CD4-positive, CD25-positive, alpha-beta regulatory T cell (primary cell): ENCODE results near the gene GNG12. TPM values are rescaled to one million over a fixed set of nuclear protein-coding genes. Genes with fewer than 3 reads are reported as not detected.

Source experiments
- ATAC-seq, 2 donors: fragments of 150-1000 bp; cut with Tn5 transposase; one replicate each; pipeline ENCODE4 v1.10.0; 2021; ENCODE audit warnings: low read depth in 2 of 2, moderate number of reproducible peaks in 2 of 2, moderate library complexity in 1 of 2
- DNase-seq, 3 donors: peaks; one replicate each; pipeline versions ENCODE4 v3.0.0 to v3.0.0-alpha.2; 2012 to 2022; ENCODE audit warnings: mixed read lengths in 1 of 3
- H3K27ac ChIP-seq: one replicate; pipeline ENCODE4 v1.7.0; 2013; ENCODE audit warnings: mild to moderate bottlenecking, low read length; ENCODE audit not compliant: insufficient read depth, poor library complexity, severe bottlenecking
- H3K27me3 ChIP-seq: one replicate; pipeline ENCODE4 v1.7.0; 2013; ENCODE audit warnings: low read length; ENCODE audit not compliant: control insufficient read depth, insufficient read depth
- H3K36me3 ChIP-seq: one replicate; pipeline ENCODE4 v1.7.0; 2013; ENCODE audit warnings: mild to moderate bottlenecking, low read length, moderate library complexity; ENCODE audit not compliant: control insufficient read depth, insufficient read depth
- H3K4me1 ChIP-seq: 2 replicates; pipeline ENCODE4 v1.7.0; 2013; ENCODE audit warnings: mild to moderate bottlenecking, low read length; ENCODE audit not compliant: insufficient read depth, control insufficient read depth, poor library complexity, severe bottlenecking
- H3K4me3 ChIP-seq: one replicate; pipeline ENCODE4 v1.7.0; 2013; ENCODE audit warnings: low read depth, mild to moderate bottlenecking, low read length, moderate library complexity
- H3K9me3 ChIP-seq, 2 experiments: 1 replicate in 1 of 2; 2 replicates in 1 of 2; pipeline ENCODE4 v1.7.0; 2013; ENCODE audit warnings: low read length in 2 of 2, mild to moderate bottlenecking in 1 of 2, moderate library complexity in 1 of 2; ENCODE audit not compliant: control insufficient read depth in 2 of 2
- H3K27ac Mint-ChIP-seq, 3 donors: one replicate each; pipeline ENCODE4 v1.8.0; 2020 to 2022; ENCODE audit warnings: mild to moderate bottlenecking in 3 of 3, mixed read lengths in 3 of 3, moderate library complexity in 2 of 3
- H3K27me3 Mint-ChIP-seq: one replicate; pipeline ENCODE4 v1.8.0; 2022; ENCODE audit warnings: mild to moderate bottlenecking, mixed read lengths
- H3K36me3 Mint-ChIP-seq: one replicate; pipeline ENCODE4 v1.8.0; 2020; ENCODE audit warnings: mixed read lengths
- H3K4me1 Mint-ChIP-seq, 4 donors: one replicate each; pipeline ENCODE4 v1.8.0; 2020 to 2022; ENCODE audit warnings: mixed read lengths in 4 of 4, mild to moderate bottlenecking in 1 of 4
- H3K4me3 Mint-ChIP-seq, 4 donors: one replicate each; pipeline ENCODE4 v1.8.0; 2020 to 2022; ENCODE audit warnings: mild to moderate bottlenecking in 4 of 4, mixed read lengths in 4 of 4, moderate library complexity in 3 of 4
- H3K9me3 Mint-ChIP-seq, 7 donors: one replicate each; pipeline ENCODE4 v1.8.0; 2020 to 2022; ENCODE audit warnings: mixed read lengths in 7 of 7, mild to moderate bottlenecking in 3 of 7, moderate library complexity in 2 of 7
- polyA plus RNA-seq, 4 donors: library from polyadenylated mRNA; unstranded; fragments of 300-500 nt; fragmentation: Illumina TruSeq; gene quantifications; one replicate each; pipeline ENCODE4 v1.2.3, GENCODE V29; 2021
- total RNA-seq: library from RNA; stranded (reverse); gene quantifications from one replicate; pipeline ENCODE4 v1.2.3, GENCODE V29; 2022

Gene GNG12
- total and polyA plus RNA-seq, 5 donors from 2014 or later = not detected

DNA sequence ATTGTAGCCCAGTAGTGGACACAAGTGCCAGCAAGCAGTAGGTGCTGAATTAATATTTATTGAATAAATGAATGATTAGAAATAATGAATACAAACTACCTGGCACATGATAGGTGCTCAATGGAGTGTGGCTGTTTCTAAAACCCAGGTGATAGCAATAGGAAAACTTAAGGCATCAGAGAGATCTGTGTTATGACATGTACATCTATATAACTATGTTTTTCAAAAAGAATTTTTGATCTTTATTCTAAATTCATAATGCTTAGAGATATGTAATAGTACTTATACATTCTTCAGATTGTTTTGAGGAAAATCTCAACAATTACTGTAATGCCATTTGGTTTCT is 143.3 kb downstream of the GNG12 start:
- H3K36me3 ChIP-seq = peaks cover 4% of the 10 kb centered on the region
- no peaks in the 10 kb centered on the region for H3K9me3 ChIP-seq
- H3K27ac Mint-ChIP-seq = no peak overlapping the region
- H3K4me1 ChIP-seq = peaks cover 15% of the 10 kb centered on the region
- peaks cover 14 to 20% (median 17%) of the 10 kb centered on the region in 4 donors for H3K4me1 Mint-ChIP-seq
- peaks cover 1% of the 10 kb centered on the region for H3K27me3 Mint-ChIP-seq
- DNase-seq = no peak
- no peak overlapping the region for H3K27ac ChIP-seq
- peaks cover 4% of the 10 kb centered on the region for H3K36me3 Mint-ChIP-seq
- no peaks in the 10 kb centered on the region for H3K27me3 ChIP-seq
- no peak overlapping the region for H3K4me3 Mint-ChIP-seq
- H3K9me3 Mint-ChIP-seq = no peaks in the 10 kb centered on the region
- ATAC-seq = no peak
- H3K4me3 ChIP-seq = no peak overlapping the region

DNA sequence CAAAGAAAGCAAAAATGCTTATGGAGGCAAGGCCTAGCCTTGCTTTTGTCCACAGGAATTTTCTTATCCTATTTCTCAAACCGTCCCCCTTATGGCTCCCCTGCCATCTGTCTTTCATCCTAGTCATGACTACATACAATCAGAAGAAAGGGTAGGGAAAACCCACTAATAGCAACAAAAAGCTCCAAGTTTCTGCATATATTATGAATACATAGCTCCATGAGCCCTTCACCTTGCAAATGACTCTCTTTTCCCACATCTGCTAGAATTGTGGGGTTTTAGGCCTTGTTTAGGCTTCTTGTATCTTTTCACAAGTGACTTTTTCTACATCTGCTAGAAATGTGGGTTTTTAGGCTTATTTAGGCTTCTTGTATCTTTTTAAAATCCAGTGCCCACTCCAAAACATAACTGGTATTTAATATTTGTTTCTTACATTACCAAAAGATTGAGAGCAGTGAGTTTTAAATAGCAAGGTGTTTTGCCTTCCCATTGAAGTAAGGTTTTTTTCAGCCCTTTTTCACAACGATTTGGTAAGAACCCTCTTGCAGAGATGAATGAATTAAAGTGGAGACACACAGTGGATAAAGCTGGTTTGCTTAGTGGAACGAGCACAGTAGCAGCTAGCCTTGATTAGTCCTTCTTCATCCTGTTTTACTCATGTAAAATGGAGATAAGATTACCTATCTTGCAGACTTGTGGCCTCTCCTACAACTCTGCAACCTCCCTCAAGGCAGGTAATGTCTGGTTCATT is 143.8 kb downstream of the GNG12 start:
- H3K9me3 ChIP-seq = no peaks in the 10 kb centered on the region
- Mint-ChIP-seq H3K27ac (peak overlapping the region in 2 of 3 donors; percentile 21 to 35), H3K9me3 (no peaks in the 10 kb centered on the region), H3K36me3 (peaks cover 4% of the 10 kb centered on the region), H3K27me3 (peaks cover 7% of the 10 kb centered on the region), H3K4me3 (peak overlapping the region in 1 of 4 donors; percentile 78), H3K4me1 (peaks cover 10 to 24% (median 21%) of the 10 kb centered on the region in 4 donors)
- H3K27me3 ChIP-seq = no peaks in the 10 kb centered on the region
- peaks cover 4% of the 10 kb centered on the region for H3K36me3 ChIP-seq
- no peak overlapping the region for H3K27ac ChIP-seq
- ATAC-seq = no peak
- no peak for DNase-seq
- H3K4me1 ChIP-seq = peaks cover 19% of the 10 kb centered on the region
- H3K4me3 ChIP-seq = no peak overlapping the region

DNA sequence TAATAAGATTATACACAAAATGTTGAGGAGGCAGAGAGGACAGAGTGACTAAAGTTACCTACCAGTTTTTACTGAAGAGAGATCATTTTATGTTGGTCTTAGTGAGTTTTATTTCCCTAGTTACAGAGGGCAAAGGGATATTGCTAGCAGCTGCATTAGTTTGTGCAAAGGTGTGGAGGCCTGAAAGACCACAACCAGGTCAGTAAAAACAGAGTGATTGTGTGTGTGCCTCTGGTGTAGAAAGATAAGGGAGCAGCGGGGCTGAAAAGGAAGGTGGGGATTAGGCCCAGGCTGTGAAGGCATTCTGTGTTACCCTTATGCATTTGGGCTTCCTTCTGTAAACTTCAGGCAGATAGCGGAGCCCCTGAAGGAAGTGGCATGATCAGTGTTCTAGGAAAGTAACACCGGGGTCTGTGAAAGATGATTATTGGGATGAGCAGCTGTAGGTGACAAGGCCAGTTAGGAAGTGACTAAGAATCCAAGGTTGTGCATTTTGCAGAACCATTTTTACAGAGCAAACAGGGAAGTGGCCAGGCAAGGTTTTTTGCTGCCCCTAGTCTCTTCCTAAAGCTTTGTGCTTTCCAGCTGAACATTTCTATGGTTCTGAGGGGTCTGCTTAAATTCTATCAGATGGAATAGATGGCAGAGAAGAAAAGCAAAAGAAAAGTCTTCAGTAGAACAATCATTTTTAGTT is 144.6 kb downstream of the GNG12 start:
- Histone ChIP-seq H3K27ac (no peak overlapping the region), H3K27me3 (no peaks in the 10 kb centered on the region), H3K4me3 (no peak overlapping the region), H3K4me1 (peaks cover 23% of the 10 kb centered on the region), H3K36me3 (peaks cover 4% of the 10 kb centered on the region), H3K9me3 (no peaks in the 10 kb centered on the region)
- ATAC-seq = no peak
- Mint-ChIP-seq H3K4me1 (peaks cover 7 to 32% (median 26%) of the 10 kb centered on the region in 4 donors), H3K27ac (peak overlapping the region in 2 of 3 donors; percentile 21 to 35), H3K36me3 (peaks cover 4% of the 10 kb centered on the region), H3K4me3 (peak overlapping the region in 2 of 4 donors; percentile 2 to 78), H3K27me3 (peaks cover 7% of the 10 kb centered on the region), H3K9me3 (no peaks in the 10 kb centered on the region)
- no peak for DNase-seq

DNA sequence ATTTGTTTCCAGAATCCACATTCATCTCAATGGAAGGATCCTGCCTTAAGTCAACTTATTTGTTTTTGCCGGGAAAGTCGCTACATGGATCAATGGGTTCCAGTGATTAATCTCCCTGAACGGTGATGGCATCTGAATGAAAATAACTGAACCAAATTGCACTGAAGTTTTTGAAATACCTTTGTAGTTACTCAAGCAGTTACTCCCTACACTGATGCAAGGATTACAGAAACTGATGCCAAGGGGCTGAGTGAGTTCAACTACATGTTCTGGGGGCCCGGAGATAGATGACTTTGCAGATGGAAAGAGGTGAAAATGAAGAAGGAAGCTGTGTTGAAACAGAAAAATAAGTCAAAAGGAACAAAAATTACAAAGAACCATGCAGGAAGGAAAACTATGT is 145.6 kb downstream of the GNG12 start:
- no peak overlapping the region for H3K27ac Mint-ChIP-seq
- peaks cover 23% of the 10 kb centered on the region for H3K4me1 ChIP-seq
- H3K9me3 Mint-ChIP-seq = no peaks in the 10 kb centered on the region
- peak overlapping the region; percentile 1 to 78 (median 19) for H3K4me3 Mint-ChIP-seq
- H3K4me3 ChIP-seq = peak overlapping the region; percentile 79
- H3K9me3 ChIP-seq = no peaks in the 10 kb centered on the region
- peaks cover 4% of the 10 kb centered on the region for H3K36me3 Mint-ChIP-seq
- H3K27me3 ChIP-seq = no peaks in the 10 kb centered on the region
- no peak for DNase-seq
- no peak for ATAC-seq
- peaks cover 4% of the 10 kb centered on the region for H3K36me3 ChIP-seq
- peaks cover 7 to 37% (median 29%) of the 10 kb centered on the region in 4 donors for H3K4me1 Mint-ChIP-seq
- peaks cover 7% of the 10 kb centered on the region for H3K27me3 Mint-ChIP-seq
- H3K27ac ChIP-seq = peak overlapping the region; percentile 7

DNA sequence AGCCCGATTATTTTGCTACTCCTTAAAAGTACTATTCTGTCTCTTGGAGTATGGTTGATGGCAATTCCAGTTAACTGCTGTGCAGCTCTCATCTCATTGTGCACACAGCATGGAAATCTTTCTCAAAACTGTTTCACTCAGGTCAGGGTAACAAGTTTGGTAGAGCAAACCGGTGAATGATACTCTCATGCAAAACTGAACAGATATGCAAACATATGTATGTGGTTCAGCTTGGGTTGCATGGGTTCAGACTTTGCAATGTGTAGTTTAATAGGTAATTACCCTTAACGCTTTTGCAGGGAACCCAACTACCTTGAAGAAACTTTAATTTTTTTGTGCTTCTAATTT is 146.1 kb downstream of the GNG12 start:
- ATAC-seq (no peak), DNase-seq (no peak)
- Mint-ChIP-seq H3K36me3 (peaks cover 4% of the 10 kb centered on the region), H3K4me3 (peak overlapping the region; percentile 99 to 100 (median 100)), H3K27me3 (peaks cover 7% of the 10 kb centered on the region), H3K27ac (peak overlapping the region in 2 of 3 donors; percentile 25 to 94), H3K4me1 (peaks cover 7 to 37% (median 29%) of the 10 kb centered on the region in 4 donors), H3K9me3 (no peaks in the 10 kb centered on the region)
- Histone ChIP-seq H3K4me3 (peak overlapping the region; percentile 79), H3K9me3 (no peaks in the 10 kb centered on the region), H3K36me3 (peaks cover 4% of the 10 kb centered on the region), H3K27me3 (no peaks in the 10 kb centered on the region), H3K4me1 (peaks cover 23% of the 10 kb centered on the region), H3K27ac (no peak overlapping the region)

DNA sequence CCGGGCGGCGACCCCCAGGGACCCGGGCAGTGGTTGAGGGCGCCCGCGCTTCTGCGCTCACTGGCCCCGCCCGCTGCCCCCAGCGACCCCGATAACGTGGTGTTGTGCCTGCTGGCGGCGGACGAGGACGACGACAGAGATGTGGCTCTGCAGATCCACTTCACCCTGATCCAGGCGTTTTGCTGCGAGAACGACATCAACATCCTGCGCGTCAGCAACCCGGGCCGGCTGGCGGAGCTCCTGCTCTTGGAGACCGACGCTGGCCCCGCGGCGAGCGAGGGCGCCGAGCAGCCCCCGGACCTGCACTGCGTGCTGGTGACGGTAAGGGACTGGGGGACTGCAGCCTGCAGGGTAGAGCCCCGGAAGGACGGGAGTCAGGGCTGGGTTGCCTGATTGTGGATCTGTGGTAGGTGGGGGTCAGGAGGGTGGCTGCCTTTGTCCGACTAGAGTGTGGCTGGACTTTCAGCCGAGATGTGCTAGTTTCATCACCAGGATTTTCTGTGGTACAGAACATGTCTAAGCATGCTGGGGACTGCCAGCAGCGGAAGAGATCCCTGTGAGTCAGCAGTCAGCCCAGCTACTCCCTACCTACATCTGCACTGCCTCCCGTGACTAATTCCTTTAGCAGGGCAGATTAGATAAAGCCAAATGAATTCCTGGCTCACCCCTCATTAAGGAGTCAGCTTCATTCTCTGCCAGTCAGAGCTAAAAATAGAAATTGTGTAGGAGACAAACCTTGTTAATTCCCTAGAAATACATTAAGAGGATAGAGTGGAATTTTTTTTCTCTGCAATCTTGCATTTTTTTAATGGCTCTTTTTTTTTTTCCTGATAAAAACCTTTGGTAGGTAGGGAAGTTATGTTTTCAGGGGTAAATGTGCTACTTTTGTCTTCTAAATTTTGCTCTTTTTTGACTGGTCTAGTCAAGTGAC is 146.7 kb downstream of the GNG12 start:
- ATAC-seq = peak; percentile 3
- H3K9me3 ChIP-seq = no peaks in the 10 kb centered on the region
- peaks cover 7% of the 10 kb centered on the region for H3K27me3 Mint-ChIP-seq
- H3K4me1 ChIP-seq = peaks cover 23% of the 10 kb centered on the region
- H3K4me1 Mint-ChIP-seq = peaks cover 7 to 37% (median 27%) of the 10 kb centered on the region in 4 donors
- H3K27me3 ChIP-seq = no peaks in the 10 kb centered on the region
- H3K27ac Mint-ChIP-seq = peak overlapping the region; percentile 94 to 98 (median 95)
- DNase-seq = peak; percentile 47 to 81 (median 71)
- H3K4me3 ChIP-seq = peak overlapping the region; percentile 79
- no peaks in the 10 kb centered on the region for H3K9me3 Mint-ChIP-seq
- peaks cover 4% of the 10 kb centered on the region for H3K36me3 ChIP-seq
- peaks cover 4% of the 10 kb centered on the region for H3K36me3 Mint-ChIP-seq
- H3K27ac ChIP-seq = peak overlapping the region; percentile 72
- H3K4me3 Mint-ChIP-seq = peak overlapping the region; percentile 99 to 100 (median 100)

DNA sequence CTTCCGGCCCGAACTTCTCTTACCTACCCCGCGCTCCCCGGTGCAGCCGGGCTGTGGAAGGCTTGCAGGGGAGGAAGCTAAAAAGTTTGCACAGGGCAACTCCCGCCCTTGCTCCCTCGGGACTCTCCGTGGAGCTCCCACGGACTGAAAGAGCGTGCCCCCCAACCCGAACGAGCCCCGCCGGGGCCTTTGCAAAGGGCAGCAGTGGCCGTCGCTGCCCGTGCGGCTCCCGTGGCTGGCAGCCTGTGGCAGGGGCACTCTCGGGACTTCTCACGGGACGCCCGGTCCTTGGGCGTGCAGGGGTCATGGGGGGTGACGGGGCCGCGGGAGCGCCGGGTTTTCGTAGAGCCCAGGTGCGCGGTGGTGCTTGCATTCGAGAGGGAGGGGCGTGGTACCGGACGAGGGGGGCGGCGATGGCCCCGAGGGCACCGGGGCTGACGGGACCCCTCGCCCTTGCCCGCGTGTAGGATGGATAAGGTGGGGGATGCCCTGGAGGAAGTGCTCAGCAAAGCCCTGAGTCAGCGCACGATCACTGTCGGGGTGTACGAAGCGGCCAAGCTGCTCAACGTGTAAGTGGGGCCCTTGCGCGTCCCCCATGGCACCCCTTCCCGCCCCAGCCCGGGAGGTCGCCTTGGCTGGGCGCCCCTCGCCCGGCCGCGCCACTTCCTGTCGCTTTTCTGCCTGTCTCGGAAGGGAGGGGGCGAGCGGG is 147.6 kb downstream of the GNG12 start:
- Histone ChIP-seq H3K4me1 (peaks cover 23% of the 10 kb centered on the region), H3K27me3 (no peaks in the 10 kb centered on the region), H3K36me3 (peaks cover 4% of the 10 kb centered on the region), H3K9me3 (no peaks in the 10 kb centered on the region), H3K27ac (peak overlapping the region; percentile 72), H3K4me3 (peak overlapping the region; percentile 56)
- H3K9me3 Mint-ChIP-seq = no peaks in the 10 kb centered on the region
- peaks cover 4% of the 10 kb centered on the region for H3K36me3 Mint-ChIP-seq
- peak overlapping the region; percentile 77 to 98 (median 94) for H3K27ac Mint-ChIP-seq
- H3K27me3 Mint-ChIP-seq = peaks cover 7% of the 10 kb centered on the region
- H3K4me1 Mint-ChIP-seq = peaks cover 7 to 37% (median 27%) of the 10 kb centered on the region in 4 donors
- peak overlapping the region; percentile 99 to 100 (median 100) for H3K4me3 Mint-ChIP-seq
- DNase-seq (peak; percentile 55 to 76 (median 67)), ATAC-seq (peak; percentile 11 to 21)
